HG02642 (cell line): Measurements from ENCODE around the gene MID1.

Experiments used
- ATAC-seq: cut with Tn5 transposase; IDR thresholded peaks from one replicate; pipeline ENCODE4 v1.9.1; 2021; ENCODE audit warnings: mild to moderate bottlenecking; ENCODE audit not compliant: unreplicated experiment, poor library complexity

The MID1 gene

GRCh38 chrX:10578527-10578926, 41.9 kb downstream of the MID1 start:
- ATAC-seq = no peak

GRCh38 chrX:10577853-10578252, 42.5 kb downstream of the MID1 start:
- no peak for ATAC-seq

GRCh38 chrX:10576777-10577447, 43.5 kb downstream of the MID1 start:
- no peak for ATAC-seq

GRCh38 chrX:10576186-10576585, 44.2 kb downstream of the MID1 start:
- ATAC-seq = no peak

- no peak for ATAC-seq
These were observed 45.7 kb downstream of the MID1 start for GRCh38 chrX:10574663-10575062.

GRCh38 chrX:10571260-10571659, 49.1 kb downstream of the MID1 start:
- no peak for ATAC-seq

- ATAC-seq = no peak
These were observed 49.8 kb downstream of the MID1 start for GRCh38 chrX:10570601-10571000.

GRCh38 chrX:10569946-10570345, 50.4 kb downstream of the MID1 start:
- no peak for ATAC-seq

GRCh38 chrX:10568428-10568827, 52.0 kb downstream of the MID1 start:
- ATAC-seq = no peak

- no peak for ATAC-seq
These were observed 53.2 kb downstream of the MID1 start for GRCh38 chrX:10567136-10567535.

- ATAC-seq = no peak
These were observed 53.7 kb downstream of the MID1 start for GRCh38 chrX:10566716-10567097.

- ATAC-seq = no peak
These were observed 55.9 kb downstream of the MID1 start for GRCh38 chrX:10564484-10564883.

- no peak for ATAC-seq
These were observed 63.2 kb downstream of the MID1 start for GRCh38 chrX:10557166-10557565.

- no peak for ATAC-seq
These were observed 64.0 kb downstream of the MID1 start for GRCh38 chrX:10556405-10556804.

- ATAC-seq = no peak
These were observed 64.5 kb downstream of the MID1 start for GRCh38 chrX:10555846-10556245.

- no peak for ATAC-seq
These were observed 65.6 kb downstream of the MID1 start for GRCh38 chrX:10554612-10555270.

GRCh38 chrX:10549280-10549679, 71.1 kb downstream of the MID1 start:
- ATAC-seq = no peak

GRCh38 chrX:10548688-10549087, 71.7 kb downstream of the MID1 start:
- ATAC-seq = no peak

GRCh38 chrX:10545882-10546281, 74.5 kb downstream of the MID1 start:
- ATAC-seq = no peak

- no peak for ATAC-seq
These were observed 77.8 kb downstream of the MID1 start for GRCh38 chrX:10542586-10542985.

- ATAC-seq = no peak
These were observed 81.6 kb downstream of the MID1 start for GRCh38 chrX:10538831-10539230.

GRCh38 chrX:10537308-10537707, 83.1 kb downstream of the MID1 start:
- ATAC-seq = no peak
